SK-N-DZ (cell line): ENCODE data around the gene C19orf25.

Experiments used
- DNase-seq: peaks from one replicate; pipeline ENCODE4 v3.0.0-alpha.2; 2015; ENCODE audit warnings: low spot score

C19orf25 gene

GRCh38 chr19:1496714-1497577, 17.9 kb upstream of the C19orf25 start:
- DNase-seq: no peak

GRCh38 chr19:1495799-1496713, 17.0 kb upstream of the C19orf25 start:
- no peak for DNase-seq

- no peak for DNase-seq
These were observed 16.2 kb upstream of the C19orf25 start for GRCh38 chr19:1495051-1495798.

GRCh38 chr19:1494115-1494815, 15.2 kb upstream of the C19orf25 start:
- DNase-seq: peak; percentile 65

- DNase-seq: no peak
These were observed 13.5 kb upstream of the C19orf25 start for GRCh38 chr19:1492474-1493006.

GRCh38 chr19:1491849-1492170, 12.8 kb upstream of the C19orf25 start:
- DNase-seq: no peak

- no peak for DNase-seq
These were observed 12.3 kb upstream of the C19orf25 start, which contains the start of gene REEP6 for GRCh38 chr19:1491114-1491848. TSS of gene REEP6 (plus strand) at chr19:1491181. CDS start at chr19:1491270, 89 bp downstream.

GRCh38 chr19:1490311-1491113, 11.5 kb upstream of the C19orf25 start, which contains the start of gene PCSK4:
TSS of gene PCSK4 (minus strand) at chr19:1490350. CDS start at chr19:1490346, 4 bp downstream.
- peak; percentile 98 for DNase-seq

GRCh38 chr19:1489463-1490310, 10.7 kb upstream of the C19orf25 start:
- no peak for DNase-seq

GRCh38 chr19:1488282-1488601, 9.2 kb upstream of the C19orf25 start:
- no peak for DNase-seq

- no peak for DNase-seq
These were observed 8.7 kb upstream of the C19orf25 start for GRCh38 chr19:1487576-1488281.

GRCh38 chr19:1486720-1487575, 7.9 kb upstream of the C19orf25 start:
- DNase-seq: no peak

GRCh38 chr19:1483979-1484428, 5.0 kb upstream of the C19orf25 start:
- no peak for DNase-seq

GRCh38 chr19:1483131-1483978, 4.3 kb upstream of the C19orf25 start:
- DNase-seq: no peak

- no peak for DNase-seq
These were observed 3.5 kb upstream of the C19orf25 start for GRCh38 chr19:1482361-1483130.
